GF-D8 (cell line): Measurements from ENCODE around the gene MXRA5.
"Not testable (repeated sequence)": the region's sequence is repeated elsewhere in the genome, so short reads cannot be mapped to it uniquely, and the experiment has no call there.

Experiments used
- DNase-seq: peaks from one replicate; lab custom pipeline; 2025; lab: John Stamatoyannopoulos, UW

The MXRA5 gene

DNA sequence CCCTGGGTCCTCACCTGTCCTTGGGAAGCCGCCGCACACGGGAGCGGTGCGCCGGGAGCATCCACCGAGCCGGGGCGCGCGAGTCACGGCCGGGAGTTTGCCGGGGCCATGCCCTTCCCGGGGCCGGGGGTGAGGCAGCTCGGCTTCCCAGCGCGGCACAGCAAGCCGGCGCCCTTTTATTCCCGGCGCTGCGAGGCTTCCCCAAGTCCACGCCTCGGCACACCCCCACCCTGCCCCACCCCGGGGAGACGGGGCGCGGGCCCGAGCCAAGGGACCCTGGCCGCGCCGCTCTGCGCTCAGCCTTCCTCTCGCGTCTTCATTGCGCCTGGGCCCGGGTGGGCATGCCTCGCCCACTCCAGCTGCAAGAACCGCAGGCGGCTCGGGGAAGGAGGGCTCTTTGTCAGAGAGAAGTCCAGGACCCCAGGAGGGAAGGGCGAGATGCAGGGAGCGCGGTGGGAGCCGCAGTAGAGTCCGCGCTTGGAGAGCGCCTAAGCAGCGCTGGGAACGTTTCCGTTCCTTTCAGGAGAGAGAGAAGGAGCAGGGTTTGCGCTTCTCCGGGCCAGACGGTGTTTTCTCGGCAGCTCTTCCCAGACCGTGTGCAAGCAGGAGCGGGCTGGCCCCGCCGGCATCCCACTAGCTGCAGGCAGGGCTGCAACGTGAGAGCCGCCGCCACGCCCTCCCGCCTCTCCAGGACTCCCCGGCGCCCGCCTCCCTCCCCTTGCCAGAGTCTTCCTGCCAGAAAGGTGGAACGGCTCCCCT is at the start of gene MXRA5:
MXRA5 (minus strand) TSS at position 152 of the 759 bp plus-strand sequence. CDS start 2,819 bp downstream, outside the sequence.
- DNase-seq = no peak

GRCh38 chrX:3393581-3394111 is 47.2 kb upstream of the MXRA5 start:
- no peak for DNase-seq

DNA sequence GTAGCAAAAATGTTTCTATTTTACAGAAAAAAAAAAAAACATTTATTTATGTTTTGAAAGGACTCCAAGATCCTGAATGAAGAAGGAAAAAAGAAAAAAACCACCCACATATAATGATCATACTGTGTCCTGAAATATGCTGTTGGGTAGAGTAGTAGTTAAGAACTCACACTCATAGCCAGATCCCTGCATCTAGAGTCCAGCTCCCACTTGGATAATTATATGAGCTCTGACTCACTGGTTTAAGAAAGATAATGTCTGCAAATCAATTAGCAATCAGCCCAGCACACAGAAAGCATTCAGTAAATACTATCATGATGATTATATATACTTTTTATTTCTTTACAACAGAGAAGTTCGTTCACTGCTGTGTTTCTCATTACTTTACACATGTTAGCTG is 46.7 kb upstream of the MXRA5 start:
- DNase-seq = no peak

DNA sequence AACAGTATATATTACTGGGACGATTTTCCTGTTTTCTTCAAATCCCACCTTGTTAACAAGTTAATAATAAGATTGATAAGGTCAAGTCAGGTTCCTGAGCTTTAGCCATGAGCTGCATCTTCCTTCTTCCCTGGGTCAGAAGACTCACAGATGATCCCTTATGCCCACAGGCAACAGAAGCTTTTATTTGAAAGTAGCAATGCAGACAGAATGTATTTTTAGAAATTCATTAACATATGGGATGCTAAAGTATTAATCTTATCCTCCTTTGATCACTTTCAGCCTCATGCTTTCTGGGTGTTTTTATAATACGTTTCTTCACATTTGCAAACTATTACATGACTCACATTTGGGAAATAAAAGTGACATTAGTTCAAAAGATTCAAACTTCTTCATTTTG is 42.0 kb upstream of the MXRA5 start:
- DNase-seq = no peak

- DNase-seq = no peak
Measured at GRCh38 chrX:3384327-3384726, 37.9 kb upstream of the MXRA5 start.

- no peak for DNase-seq
Measured at GRCh38 chrX:3380603-3381002, 34.2 kb upstream of the MXRA5 start.

GRCh38 chrX:3379111-3379510 is 32.7 kb upstream of the MXRA5 start:
- no peak for DNase-seq

GRCh38 chrX:3378156-3378555 is 31.7 kb upstream of the MXRA5 start:
- no peak for DNase-seq

GRCh38 chrX:3377560-3377959 is 31.1 kb upstream of the MXRA5 start:
- DNase-seq = no peak

- DNase-seq = not testable (repeated sequence)
Measured at GRCh38 chrX:3375878-3376508, 29.5 kb upstream of the MXRA5 start.

DNA sequence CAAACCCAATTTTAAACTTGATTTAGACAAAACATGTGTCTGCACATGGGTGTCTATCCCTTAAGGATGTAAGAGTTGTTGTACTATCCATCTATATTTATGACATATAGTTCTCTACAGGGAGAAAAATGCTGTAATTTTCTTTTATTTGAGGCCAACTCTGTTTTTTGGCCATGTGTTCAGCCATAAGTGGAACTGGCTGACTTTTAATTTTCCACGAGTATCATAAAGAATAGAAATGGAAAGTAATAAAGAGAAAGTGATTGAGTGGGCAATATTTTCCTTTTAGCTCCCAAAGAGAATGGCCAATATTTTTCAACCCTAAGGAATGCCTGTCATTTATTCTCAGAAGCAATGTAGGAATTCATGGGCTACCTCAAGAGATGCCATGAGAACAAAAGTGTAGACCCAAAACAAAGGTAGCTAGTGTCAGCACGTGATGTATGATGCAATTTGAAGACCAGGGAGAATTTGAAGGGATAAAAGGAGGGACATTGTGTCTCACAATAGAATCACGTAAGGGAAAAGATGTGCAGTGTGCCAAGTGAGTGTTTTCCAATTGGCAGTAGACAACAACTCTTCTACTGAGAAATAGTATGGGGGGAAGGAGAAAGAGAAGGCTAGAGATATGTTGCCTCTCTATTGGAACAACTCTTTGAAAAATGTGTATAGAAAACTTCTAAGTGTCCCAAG is 27.8 kb upstream of the MXRA5 start:
- no peak for DNase-seq

DNA sequence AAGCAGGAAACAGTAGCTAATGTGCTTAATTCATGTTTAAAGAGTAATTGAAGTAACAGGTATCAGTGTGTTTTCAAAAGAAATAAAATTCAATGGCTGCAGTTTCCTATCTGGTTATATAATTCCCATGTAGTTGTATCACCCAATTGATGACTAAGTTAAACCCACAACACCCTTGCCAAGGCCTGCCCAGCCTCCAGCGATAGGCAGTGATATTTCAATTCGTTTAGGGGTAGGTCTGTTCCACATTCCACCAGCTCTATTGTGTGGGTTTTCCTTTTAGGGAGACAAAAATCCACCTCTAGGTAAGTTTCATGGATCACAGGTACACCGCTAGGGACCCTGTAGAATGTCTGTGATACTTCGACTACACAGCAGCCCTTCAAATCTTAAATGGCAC is 24.7 kb upstream of the MXRA5 start:
- no peak for DNase-seq

DNA sequence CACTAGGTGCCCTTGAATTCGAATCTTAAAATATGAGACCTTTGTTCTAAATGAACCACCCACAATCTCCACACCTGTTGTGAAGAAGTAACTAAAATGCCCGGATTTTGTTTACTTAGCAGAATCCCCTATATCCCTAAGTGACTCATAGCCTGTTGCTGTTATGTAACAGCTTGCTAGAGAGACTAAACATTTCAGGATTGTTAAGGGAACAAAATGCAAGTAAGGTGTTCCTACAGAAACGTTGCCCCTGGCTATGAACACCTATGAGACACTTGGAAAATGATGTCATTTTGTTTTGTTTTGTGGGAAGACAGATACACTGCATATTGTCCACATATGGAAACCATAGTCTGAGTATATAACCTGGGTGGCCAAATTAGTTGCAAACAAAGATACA is 24.2 kb upstream of the MXRA5 start:
- DNase-seq = no peak

DNA sequence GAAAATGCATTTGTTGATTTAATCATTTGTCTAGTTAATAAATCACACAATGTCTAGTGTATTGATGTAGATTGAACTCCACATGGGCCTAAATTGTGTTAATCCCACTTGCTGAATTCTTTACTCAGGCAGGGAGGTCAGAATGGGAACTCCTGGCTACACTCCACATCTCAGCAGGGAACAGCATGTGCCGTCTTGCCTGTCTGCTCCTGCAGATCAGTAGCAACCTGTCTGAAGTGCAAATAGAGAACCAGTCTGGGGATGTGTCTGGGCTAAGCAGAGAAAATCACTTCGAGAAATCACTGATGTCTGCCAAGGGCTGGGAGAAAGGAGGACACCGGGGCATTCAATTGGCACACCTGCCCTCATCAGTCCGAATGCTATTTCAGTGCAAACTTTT is 16.5 kb upstream of the MXRA5 start:
- no peak for DNase-seq

GRCh38 chrX:3360881-3361280 is 14.4 kb upstream of the MXRA5 start:
- no peak for DNase-seq

- not testable (repeated sequence) for DNase-seq
Measured at GRCh38 chrX:3352741-3353140, 6.3 kb upstream of the MXRA5 start.

DNA sequence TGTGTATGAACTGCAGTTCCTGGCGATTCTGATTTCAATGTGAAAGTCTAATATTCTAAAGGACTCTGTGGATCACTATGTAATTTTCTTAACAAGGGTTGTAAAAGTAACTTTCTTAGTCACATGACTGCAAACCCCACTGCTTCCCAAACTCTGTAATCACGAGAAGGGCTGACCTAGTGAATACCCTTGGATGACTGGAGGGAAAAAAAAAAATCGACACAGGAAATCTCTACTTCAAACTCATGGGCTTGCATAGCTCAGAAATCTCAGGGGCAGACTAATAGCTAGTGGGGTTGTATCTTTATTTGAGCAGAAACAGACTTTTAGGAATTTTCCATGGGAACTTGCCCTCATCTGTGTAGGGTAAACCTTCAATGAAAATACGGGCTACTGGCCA is 4.8 kb upstream of the MXRA5 start:
- DNase-seq = no peak

DNA sequence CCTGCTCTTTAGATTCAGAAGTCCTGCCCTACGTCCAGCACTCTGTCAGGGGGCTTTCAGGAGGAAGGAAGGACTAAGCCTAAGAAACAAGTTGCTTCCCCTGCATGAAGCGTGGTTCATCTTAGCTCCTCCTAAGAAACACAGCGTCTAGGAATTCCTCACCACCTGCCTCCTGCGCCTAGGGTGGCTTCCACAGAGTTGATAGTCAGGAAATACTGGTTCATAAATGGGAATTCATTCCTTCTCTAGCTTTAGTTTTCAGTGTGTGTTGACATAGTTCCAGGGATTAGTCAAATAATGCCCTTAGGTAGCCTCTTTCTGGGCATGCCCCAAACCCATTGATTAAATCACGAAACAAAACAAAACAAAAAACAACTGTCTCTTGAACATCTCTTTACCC is 1.7 kb upstream of the MXRA5 start:
- DNase-seq = no peak

GRCh38 chrX:3345281-3346191 is 916 bp downstream of the MXRA5 start:
- DNase-seq = no peak

DNA sequence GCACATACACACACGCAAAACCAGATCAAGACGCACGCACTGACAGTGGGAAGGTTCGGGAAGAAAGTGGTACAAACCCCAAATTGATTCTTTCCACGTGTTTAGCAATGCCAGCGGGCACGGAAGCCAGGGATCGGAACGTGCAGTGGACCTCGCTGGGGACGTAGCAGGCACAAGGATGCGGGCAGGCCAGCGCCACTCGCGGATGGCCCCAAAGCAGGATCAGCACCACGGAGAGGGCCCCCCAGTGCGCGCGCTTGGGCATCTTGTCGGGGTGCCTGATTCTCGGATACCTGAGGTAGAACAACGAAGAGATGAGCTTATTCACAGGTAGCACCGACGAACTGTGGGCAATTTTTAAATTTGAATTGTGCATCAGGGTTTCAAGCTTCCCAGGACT is 2.9 kb downstream of the MXRA5 start:
- DNase-seq = not testable (repeated sequence)

- DNase-seq = no peak
Measured at GRCh38 chrX:3340016-3340415, 6.4 kb downstream of the MXRA5 start.

- DNase-seq = no peak
Measured at GRCh38 chrX:3326681-3327080, 19.8 kb downstream of the MXRA5 start.
